HG03439 (cell line): ENCODE data around the gene SDK2.

Experiments
- ATAC-seq: cut with Tn5 transposase; IDR thresholded peaks from one replicate; pipeline ENCODE4 v1.9.1; 2021; ENCODE audit warnings: mild to moderate bottlenecking, moderate library complexity; ENCODE audit not compliant: unreplicated experiment

SDK2 gene

DNA sequence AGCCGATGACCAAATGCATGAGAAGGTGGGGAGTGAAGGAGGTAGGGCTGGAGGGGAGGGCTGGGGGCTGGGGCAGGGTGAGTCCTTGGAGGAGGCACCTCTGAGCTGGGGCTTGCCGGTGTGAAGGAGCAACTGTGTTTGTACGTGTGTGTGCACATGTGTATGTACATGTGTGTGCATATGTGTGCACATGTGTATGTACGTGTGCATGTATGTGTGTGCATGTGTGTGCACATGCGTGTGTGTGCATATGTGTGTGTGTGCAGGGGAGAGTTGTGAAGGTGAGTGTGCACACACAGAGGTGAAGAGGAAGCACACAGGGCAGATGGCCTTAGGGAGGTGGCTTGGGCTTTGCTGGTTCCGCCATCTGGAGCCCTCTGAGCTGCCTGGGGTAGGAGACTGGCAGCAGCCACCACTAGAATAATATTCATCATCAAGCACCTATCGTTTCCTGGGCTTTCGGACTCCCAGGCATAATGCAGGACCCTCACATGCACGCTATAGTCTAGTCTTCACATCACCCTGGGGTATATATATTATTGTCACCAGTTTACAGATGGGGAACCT, 211.5 kb downstream of the SDK2 start:
- ATAC-seq = no peak

GRCh38 chr17:73431401-73432205, 212.6 kb downstream of the SDK2 start:
- ATAC-seq = no peak

GRCh38 chr17:73430848-73431247, 213.4 kb downstream of the SDK2 start:
- no peak for ATAC-seq

DNA sequence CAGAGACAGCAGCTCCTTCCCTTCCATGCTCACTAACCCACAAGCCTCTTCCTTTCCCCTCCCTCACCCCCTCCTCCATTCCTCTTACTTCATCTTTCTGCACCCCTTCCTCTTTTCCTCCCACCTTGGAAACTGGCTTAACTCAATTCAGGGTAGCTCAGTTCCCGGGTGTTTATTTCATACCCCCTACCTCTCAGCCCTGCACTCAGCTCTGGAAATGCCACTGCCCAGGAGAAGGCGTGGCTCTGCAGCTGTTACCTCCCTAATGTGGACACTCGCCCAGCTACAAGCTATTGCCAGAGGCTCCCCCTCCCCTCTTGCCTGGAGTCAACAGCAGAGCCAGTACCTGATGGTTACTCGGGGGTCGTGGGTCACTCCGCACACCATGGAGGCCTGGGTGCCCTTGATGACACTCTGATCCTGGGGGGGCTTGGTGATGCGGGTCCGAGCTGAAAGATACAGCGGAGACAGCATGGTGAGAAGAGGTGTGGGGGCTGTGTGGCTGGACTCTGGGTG, 214.0 kb downstream of the SDK2 start:
- no peak for ATAC-seq

- no peak for ATAC-seq
These were observed 214.6 kb downstream of the SDK2 start for GRCh38 chr17:73429440-73430164.

- ATAC-seq = no peak
These were observed 217.0 kb downstream of the SDK2 start for GRCh38 chr17:73427198-73427597.

- no peak for ATAC-seq
These were observed 219.7 kb downstream of the SDK2 start for GRCh38 chr17:73424571-73424970.

DNA sequence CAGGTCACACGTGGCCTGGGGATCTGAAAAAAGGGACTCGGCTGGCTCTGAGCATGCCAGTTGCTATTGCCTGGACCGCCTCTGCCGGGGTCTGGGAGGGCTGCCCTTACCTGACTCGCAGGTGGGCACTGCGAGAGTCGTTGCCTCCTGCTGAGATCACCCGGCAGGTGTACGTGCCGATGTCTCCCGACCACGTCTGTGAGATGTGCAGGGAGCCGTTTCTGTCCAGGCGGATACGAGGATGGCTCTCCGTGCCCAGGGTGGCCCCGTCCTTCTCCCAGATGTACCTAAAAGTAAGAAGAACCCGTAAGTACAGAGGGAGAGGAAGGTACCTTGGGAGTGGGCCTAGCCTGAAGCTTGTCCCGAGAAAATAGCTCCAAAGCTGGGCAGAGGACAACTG, 220.4 kb downstream of the SDK2 start:
- ATAC-seq = no peak

DNA sequence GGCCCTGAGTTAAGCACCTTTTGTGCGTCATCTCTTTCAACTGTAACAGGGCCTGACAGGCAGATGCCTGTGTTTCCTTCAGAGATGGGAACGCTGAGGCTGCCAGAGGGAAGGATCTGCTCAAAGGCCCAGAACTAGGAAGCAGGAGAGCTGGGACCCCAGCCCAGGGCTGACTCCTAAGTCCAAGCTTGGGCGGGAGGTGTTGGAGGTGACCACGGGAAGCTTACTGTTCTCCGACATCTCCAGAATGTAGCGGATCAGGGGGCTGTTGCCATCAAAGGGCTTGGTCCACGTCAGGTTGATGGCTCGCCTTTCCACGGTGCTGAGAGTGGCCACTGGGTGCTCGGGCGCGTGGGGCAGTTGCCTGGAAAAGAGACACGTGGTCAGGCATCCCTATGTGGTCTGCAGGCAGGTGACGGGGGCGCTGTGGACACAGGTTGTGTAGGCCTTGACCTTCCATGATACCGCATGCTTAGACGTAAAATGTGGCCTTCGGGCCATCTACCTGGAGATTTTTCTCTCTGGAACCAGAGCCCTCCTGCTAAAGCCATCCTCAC, 221.0 kb downstream of the SDK2 start:
- ATAC-seq = no peak

- no peak for ATAC-seq
These were observed 222.1 kb downstream of the SDK2 start for GRCh38 chr17:73422121-73422520.

- no peak for ATAC-seq
These were observed 223.3 kb downstream of the SDK2 start for GRCh38 chr17:73420897-73421296.

DNA sequence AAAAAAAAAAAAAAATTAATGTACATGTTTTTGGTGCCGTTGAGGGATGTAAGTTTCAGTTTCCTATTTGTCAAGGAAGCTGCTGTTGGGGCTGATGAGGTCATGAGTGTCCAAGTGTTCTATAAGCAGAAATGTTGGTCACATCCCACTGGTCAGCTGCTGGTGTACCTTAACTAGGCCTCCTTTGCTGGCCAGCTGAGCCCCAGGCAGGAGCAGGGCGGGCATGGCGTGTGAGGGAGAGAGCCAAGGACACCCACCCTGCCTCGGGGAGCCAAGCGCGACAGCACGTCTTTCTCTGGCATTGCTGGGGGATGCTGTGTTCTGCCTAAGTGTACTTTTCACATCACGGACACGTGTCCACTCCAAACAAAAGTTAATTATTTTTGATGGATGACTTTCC, 224.4 kb downstream of the SDK2 start:
- no peak for ATAC-seq

GRCh38 chr17:73419051-73419450, 225.2 kb downstream of the SDK2 start:
- no peak for ATAC-seq

GRCh38 chr17:73415782-73416181, 228.5 kb downstream of the SDK2 start:
- no peak for ATAC-seq

GRCh38 chr17:73414171-73414955, 229.9 kb downstream of the SDK2 start:
- ATAC-seq = no peak

DNA sequence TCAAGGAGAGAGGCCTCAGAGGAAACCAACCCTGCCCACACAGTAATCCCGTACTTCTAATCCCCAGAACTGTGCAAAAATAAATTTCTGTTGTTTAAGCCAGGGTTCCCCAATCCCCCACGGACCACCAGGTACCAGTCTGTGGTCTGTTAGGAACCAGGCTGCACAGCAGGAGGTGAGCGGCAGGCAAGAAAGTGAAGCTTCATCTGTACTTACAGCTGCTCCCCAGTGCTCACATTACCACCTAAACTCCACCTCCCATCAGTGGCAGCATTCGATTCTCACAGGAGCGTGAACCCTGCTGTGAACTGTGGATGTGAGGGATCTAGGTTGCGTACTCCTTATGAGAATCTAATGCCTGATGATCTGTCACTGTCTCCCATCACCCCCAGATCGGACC, 231.3 kb downstream of the SDK2 start:
- no peak for ATAC-seq

DNA sequence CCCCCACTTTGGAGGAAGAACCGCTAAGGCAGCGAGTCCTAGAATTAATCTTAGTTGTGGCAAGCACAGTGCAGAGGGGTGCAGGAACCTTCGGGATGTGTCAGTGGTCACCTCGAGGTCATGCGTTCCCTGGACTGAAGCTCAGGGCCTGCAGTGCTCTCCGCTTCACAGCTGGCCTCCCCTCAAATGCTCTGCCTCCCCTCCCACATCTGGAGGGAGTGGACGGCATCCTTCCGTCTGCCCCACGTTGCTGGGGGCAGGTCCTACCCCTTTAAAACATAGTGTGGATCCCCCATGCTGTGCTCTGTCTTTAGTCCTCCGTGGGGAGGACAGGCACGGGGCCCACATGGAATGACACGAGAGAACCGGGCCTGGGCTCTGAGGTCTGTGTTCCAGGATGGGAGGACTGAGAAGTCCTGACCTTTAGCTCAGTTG, 232.9 kb downstream of the SDK2 start:
- ATAC-seq = no peak

DNA sequence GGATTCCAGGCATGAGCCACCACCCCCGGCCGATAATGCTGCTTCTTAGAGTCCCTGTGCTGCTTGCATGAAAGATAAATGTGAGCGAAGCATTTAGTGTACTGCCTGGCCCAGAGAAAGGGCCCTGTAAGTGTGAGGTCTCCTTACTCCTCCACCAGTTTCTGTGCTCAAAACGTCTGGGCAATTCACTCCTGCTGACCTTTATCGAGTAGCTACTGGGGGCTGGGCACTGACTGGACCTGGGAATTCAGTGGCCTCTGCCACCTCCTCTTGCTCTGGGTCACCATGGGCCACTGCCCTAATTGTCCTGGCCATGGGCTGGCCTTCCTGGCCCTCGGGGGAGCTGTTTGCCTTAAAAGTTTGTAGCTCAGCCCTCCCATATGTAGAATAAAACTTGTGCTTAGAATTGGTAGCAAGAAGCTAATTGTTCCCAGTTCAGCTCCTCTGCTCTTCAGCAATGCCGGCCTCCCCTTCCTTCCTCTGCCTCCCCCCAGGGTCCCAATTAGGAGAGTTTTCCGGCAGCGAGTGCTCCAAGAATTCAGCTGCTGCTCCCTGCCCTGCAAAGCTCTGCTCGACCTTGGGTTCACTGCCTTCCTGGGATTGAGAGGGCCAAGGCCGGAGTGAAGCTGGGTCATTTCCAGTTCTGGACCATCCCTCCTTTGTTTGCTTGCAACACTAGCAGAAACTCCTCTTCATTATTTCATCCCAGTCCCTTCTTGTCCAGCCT, 233.5 kb downstream of the SDK2 start:
- no peak for ATAC-seq

GRCh38 chr17:73404246-73404645, 240.0 kb downstream of the SDK2 start:
- no peak for ATAC-seq

- ATAC-seq = no peak
These were observed 241.8 kb downstream of the SDK2 start for GRCh38 chr17:73402466-73402865.
